Suprapubic skin (tissue), 4 donors: Measurements from ENCODE around the gene DSTYK. TPM values are rescaled to one million over a fixed set of nuclear protein-coding genes. Genes with fewer than 3 reads are reported as not detected.

ENCODE experiments used
- DNase-seq, 2 donors: peaks; one replicate each; pipeline ENCODE4 v3.0.0-alpha.2; 2019; ENCODE audit warnings: low spot score in 2 of 2
- H3K27ac ChIP-seq: fragments of 200-600 bp; sonication (generic); one replicate; pipeline ENCODE4 v1.5.1; 2019
- H3K27me3 ChIP-seq: fragments of 200-600 bp; sonication (generic); one replicate; pipeline ENCODE4 v1.5.1; 2019
- H3K36me3 ChIP-seq: fragments of 200-600 bp; sonication (generic); one replicate; pipeline ENCODE4 v1.5.1; 2019
- H3K4me1 ChIP-seq: fragments of 200-600 bp; sonication (generic); one replicate; pipeline ENCODE4 v1.5.1; 2019
- H3K4me3 ChIP-seq: fragments of 200-600 bp; sonication (generic); one replicate; pipeline ENCODE4 v1.5.1; 2019; ENCODE audit warnings: mild to moderate bottlenecking
- H3K9me3 ChIP-seq: fragments of 200-600 bp; sonication (generic); one replicate; pipeline ENCODE4 v1.5.1; 2019
- CTCF ChIP-seq, 2 donors: fragments of 200-600 bp in 1 of 2; fragments of 450-650 bp in 1 of 2; sonication (generic) in 1 of 2; IDR thresholded peaks; one replicate each; pipeline ENCODE4 v1.5.1; 2016 to 2019; ENCODE audit warnings: antibody characterized with exemption in 2 of 2, mild to moderate bottlenecking in 1 of 2, moderate library complexity in 1 of 2
- EP300 ChIP-seq: sonication (generic); formaldehyde crosslinking; IDR thresholded peaks from one replicate; pipeline ENCODE4 v1.6.1; 2017; ENCODE audit warnings: antibody characterized with exemption
- POLR2A ChIP-seq, 2 donors: fragments of 450-650 bp; IDR thresholded peaks; one replicate each; pipeline ENCODE4 v1.6.1; 2017; ENCODE audit warnings: antibody characterized with exemption in 2 of 2, mild to moderate bottlenecking in 2 of 2, moderate library complexity in 2 of 2
- POLR2AphosphoS5 ChIP-seq, 3 donors: sonication (generic); formaldehyde crosslinking; IDR thresholded peaks; one replicate each; pipeline ENCODE4 v1.6.1; 2017; ENCODE audit warnings: antibody characterized with exemption in 3 of 3
- WGBS: methylation state at CpG from one replicate; pipeline ENCODE4 v1.1.5; 2018; 5-methylcytosine and 5-hydroxymethylcytosine counted together
- total RNA-seq, 4 donors: library from RNA; depleted of rRNA; stranded (reverse); fragments of >200 nt; gene quantifications; one replicate each; pipeline ENCODE4 v1.1.0, GENCODE V29; 2016

Gene DSTYK
- total RNA-seq, 4 donors from 2014 or later = 12.3 to 19.5 (median 17.4) TPM

- 88% methylated on average over 5 of the region's 5 CpGs for WGBS
Measured at GRCh38 chr1:205171369-205171768, 40.1 kb downstream of the DSTYK start.

GRCh38 chr1:205170532-205171269 lies 40.8 kb downstream of the DSTYK start:
- Histone ChIP-seq H3K36me3 (peaks cover 30% of the 10 kb centered on the region), H3K9me3 (no peaks in the 10 kb centered on the region), H3K27ac (no peak overlapping the region), H3K27me3 (no peaks in the 10 kb centered on the region), H3K4me1 (peaks cover 11% of the 10 kb centered on the region), H3K4me3 (no peak overlapping the region)
- DNase-seq = no peak
- 90% methylated on average over 9 of the region's 9 CpGs for WGBS
- no peak for TF ChIP-seq CTCF (IDR thresholded peaks at IDR 0.05)
- TF ChIP-seq POLR2AphosphoS5 (IDR thresholded peaks at IDR 0.05) = no peak
- no peak for TF ChIP-seq POLR2A (IDR thresholded peaks at IDR 0.05)

More at GRCh38 chr1:205171369-205171768, 40.1 kb downstream of the DSTYK start:
- H3K9me3 ChIP-seq = no peaks in the 10 kb centered on the region
- no peaks in the 10 kb centered on the region for H3K27me3 ChIP-seq
- peaks cover 15% of the 10 kb centered on the region for H3K4me1 ChIP-seq
- TF ChIP-seq EP300 (no peak), POLR2A (IDR thresholded peaks at IDR 0.05) (no peak), POLR2AphosphoS5 (IDR thresholded peaks at IDR 0.05) (no peak), CTCF (IDR thresholded peaks at IDR 0.05) (no peak)
- H3K36me3 ChIP-seq = peaks cover 26% of the 10 kb centered on the region
- H3K27ac ChIP-seq = no peak overlapping the region
- no peak for DNase-seq
- H3K4me3 ChIP-seq = no peak overlapping the region

- Histone ChIP-seq H3K4me3 (no peak overlapping the region), H3K36me3 (peaks cover 37% of the 10 kb centered on the region), H3K27me3 (no peaks in the 10 kb centered on the region), H3K4me1 (no peaks in the 10 kb centered on the region), H3K9me3 (no peaks in the 10 kb centered on the region), H3K27ac (no peak overlapping the region)
- TF ChIP-seq POLR2AphosphoS5 (IDR thresholded peaks at IDR 0.05) (no peak), CTCF (IDR thresholded peaks at IDR 0.05) (no peak)
- no peak for DNase-seq
- WGBS = 87% methylated on average over 10 of the region's 10 CpGs
Measured at GRCh38 chr1:205169248-205169647, 42.3 kb downstream of the DSTYK start.

- peaks cover 47% of the 10 kb centered on the region for H3K36me3 ChIP-seq
- no peaks in the 10 kb centered on the region for H3K4me1 ChIP-seq
- H3K27me3 ChIP-seq = no peaks in the 10 kb centered on the region
- no peak overlapping the region for H3K27ac ChIP-seq
- TF ChIP-seq POLR2AphosphoS5 (IDR thresholded peaks at IDR 0.05) (no peak), CTCF (IDR thresholded peaks at IDR 0.05) (no peak), EP300 (no peak), POLR2A (IDR thresholded peaks at IDR 0.05) (no peak)
- no peak for DNase-seq
- H3K4me3 ChIP-seq = no peak overlapping the region
- WGBS = 71% methylated on average over 1 of the region's 1 CpG
- H3K9me3 ChIP-seq = no peaks in the 10 kb centered on the region
Measured at GRCh38 chr1:205168291-205168690, 43.2 kb downstream of the DSTYK start.

GRCh38 chr1:205162301-205162700 lies 49.2 kb downstream of the DSTYK start:
- WGBS = 74% methylated on average over 1 of the region's 1 CpG
- TF ChIP-seq POLR2AphosphoS5 (IDR thresholded peaks at IDR 0.05) = no peak
- no peak for TF ChIP-seq CTCF (IDR thresholded peaks at IDR 0.05)
- no peak for TF ChIP-seq POLR2A (IDR thresholded peaks at IDR 0.05)
- TF ChIP-seq EP300 = no peak
- no peak overlapping the region for H3K4me3 ChIP-seq
- no peaks in the 10 kb centered on the region for H3K27me3 ChIP-seq
- H3K36me3 ChIP-seq = peaks cover 84% of the 10 kb centered on the region
- no peaks in the 10 kb centered on the region for H3K9me3 ChIP-seq
- no peak for DNase-seq
- H3K4me1 ChIP-seq = no peaks in the 10 kb centered on the region
- H3K27ac ChIP-seq = no peak overlapping the region
